HG03354 (cell line): ENCODE results near the gene NR2F1-AS1.

Experiments used
- ATAC-seq: cut with Tn5 transposase; IDR thresholded peaks from one replicate; pipeline ENCODE4 v1.9.1; 2021; ENCODE audit warnings: mild to moderate bottlenecking; ENCODE audit not compliant: unreplicated experiment, poor library complexity, severe bottlenecking

The NR2F1-AS1 gene

DNA sequence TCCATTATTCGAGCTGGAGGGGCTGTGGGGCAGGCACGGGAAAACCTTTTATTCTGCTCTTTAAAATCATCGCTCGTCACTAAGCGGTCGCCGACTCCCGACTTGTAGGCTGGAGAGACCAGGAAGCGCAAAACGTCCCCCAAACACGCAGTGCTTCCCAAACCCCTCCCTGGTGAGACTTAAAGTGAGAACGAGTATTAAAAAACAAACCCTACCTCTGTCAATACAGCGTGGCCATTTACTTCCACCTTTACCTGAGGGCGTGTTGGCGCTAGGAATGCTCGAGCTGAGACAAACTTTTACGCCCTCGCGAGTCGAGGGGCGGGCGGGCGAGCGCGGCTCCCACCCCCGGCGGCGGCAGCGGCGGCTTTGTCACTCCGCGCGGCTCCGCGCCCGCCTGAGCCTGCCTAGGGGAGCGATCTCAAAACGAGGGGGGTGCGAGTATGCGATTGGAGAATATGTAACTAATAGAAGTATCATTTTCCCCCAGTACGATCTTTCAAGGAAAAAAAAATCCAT lies at the start of gene NR2F1-AS1:
Gene NR2F1-AS1 (minus strand): TSS at position 293 of the 519 bp plus-strand sequence.
- ATAC-seq: peak; percentile 40

DNA sequence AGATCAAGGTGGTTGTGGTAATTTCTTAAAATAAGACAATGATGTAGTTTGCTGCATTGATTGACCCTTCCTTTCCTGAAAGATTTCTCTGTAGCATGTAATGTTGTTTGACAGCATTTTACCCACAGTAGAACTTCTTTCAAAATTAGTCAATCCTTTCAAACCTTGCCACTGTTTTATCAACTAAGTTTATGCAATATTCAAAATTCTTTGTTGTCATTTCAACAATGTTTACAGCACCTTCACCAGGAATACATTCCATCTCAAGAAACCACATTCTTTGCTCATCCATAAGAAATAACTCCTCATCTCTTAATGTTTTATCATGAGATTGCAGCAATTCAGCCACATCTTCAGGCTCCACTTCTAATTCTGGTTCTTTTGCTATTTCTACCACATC lies 45.8 kb upstream of the NR2F1-AS1 start:
- ATAC-seq: no peak

DNA sequence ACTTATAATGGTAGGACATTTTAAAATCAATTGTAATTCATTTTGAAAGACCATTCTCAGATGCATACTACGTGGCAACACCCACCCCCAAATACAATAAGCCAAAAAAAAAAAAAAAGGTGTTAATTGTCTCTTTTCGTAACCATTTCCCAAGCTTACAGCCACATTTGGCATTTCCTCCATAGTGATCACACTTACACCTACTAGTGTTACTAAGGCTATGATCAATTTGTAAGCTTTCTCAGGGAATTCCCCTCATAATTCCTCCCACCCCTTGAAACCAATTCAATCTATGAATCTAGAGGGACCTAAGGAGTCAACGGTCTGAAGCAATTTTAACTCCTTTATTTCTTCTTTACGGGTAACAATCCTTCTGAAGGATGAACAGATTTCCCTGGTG lies 42.1 kb upstream of the NR2F1-AS1 start:
- no peak for ATAC-seq

GRCh38 chr5:93622240-93622885 lies 41.3 kb upstream of the NR2F1-AS1 start:
- peak; percentile 52 for ATAC-seq

GRCh38 chr5:93621327-93621798 lies 40.3 kb upstream of the NR2F1-AS1 start:
- ATAC-seq: no peak

GRCh38 chr5:93620487-93621326 lies 39.7 kb upstream of the NR2F1-AS1 start:
- ATAC-seq: peak; percentile 97

DNA sequence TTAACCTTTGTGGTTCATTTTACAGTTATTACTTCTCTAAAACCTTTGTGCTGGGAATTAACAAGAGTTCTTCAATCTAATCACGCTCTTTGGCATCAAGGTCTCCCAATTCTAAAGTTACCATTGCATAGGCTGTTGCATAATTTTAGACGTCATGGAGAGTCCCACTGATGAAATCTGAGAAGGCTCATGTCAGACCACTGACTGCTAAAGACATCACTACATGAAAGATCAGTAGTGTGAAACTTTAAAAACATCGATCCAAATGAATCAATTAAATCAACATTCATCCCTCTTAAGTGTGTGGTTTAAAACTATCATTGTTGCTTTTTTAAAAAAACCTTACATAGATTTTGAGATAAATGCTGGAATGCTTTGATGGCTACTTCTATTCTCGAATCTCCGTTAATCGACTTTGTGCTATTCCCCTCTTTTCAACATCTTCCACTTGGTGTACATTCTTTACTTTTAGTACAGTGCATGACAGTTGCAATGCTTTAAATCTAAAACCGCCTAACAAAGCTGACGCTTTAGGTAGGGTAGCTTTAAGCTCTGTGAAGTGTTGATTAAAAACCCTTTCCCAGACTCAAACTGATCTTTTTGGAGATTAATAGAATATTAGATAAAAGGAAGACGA lies 35.6 kb upstream of the NR2F1-AS1 start:
- no peak for ATAC-seq

DNA sequence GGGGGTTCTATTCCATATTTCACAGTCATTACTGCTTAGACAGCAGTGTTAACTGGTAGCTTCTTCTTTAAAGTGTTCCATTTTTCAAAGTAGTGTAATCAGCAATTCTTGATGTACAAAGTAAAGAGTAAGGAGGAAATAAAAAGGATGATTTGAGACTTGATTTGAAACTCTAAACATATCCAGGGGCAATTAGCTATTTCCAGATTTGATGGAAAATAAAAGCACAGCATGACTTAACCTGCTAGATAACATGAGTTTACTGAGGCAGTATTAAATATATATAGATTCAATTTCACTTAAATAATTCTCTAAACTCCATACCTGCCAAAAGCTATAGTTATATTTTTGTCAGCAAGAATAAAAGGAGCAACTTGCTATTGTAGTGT lies 31.8 kb upstream of the NR2F1-AS1 start:
- no peak for ATAC-seq

GRCh38 chr5:93611976-93612854 lies 31.2 kb upstream of the NR2F1-AS1 start:
- ATAC-seq: no peak

- no peak for ATAC-seq
Observed at GRCh38 chr5:93611273-93611975, 30.4 kb upstream of the NR2F1-AS1 start.

- no peak for ATAC-seq
Observed at GRCh38 chr5:93610581-93611272, 29.7 kb upstream of the NR2F1-AS1 start.

DNA sequence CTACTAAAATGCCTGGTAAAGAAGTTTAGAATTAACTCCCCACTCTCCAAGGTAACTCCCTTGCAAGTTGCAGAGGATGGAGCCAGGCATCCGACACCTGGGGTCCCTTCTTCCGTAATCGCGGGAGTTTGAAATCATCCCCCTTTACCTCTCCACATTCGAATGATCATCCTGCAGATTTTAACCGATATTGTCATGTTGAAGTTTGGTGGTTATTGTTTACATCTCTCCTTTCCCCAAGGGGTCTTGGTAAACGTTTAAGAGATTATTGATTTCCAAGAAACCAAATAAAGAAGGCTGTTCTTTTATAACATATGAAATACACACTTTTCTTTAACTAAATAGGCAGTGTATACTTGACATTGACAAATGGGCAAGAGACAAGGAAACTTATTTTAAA lies 28.7 kb upstream of the NR2F1-AS1 start:
- no peak for ATAC-seq

GRCh38 chr5:93608855-93609254 lies 27.8 kb upstream of the NR2F1-AS1 start:
- no peak for ATAC-seq

DNA sequence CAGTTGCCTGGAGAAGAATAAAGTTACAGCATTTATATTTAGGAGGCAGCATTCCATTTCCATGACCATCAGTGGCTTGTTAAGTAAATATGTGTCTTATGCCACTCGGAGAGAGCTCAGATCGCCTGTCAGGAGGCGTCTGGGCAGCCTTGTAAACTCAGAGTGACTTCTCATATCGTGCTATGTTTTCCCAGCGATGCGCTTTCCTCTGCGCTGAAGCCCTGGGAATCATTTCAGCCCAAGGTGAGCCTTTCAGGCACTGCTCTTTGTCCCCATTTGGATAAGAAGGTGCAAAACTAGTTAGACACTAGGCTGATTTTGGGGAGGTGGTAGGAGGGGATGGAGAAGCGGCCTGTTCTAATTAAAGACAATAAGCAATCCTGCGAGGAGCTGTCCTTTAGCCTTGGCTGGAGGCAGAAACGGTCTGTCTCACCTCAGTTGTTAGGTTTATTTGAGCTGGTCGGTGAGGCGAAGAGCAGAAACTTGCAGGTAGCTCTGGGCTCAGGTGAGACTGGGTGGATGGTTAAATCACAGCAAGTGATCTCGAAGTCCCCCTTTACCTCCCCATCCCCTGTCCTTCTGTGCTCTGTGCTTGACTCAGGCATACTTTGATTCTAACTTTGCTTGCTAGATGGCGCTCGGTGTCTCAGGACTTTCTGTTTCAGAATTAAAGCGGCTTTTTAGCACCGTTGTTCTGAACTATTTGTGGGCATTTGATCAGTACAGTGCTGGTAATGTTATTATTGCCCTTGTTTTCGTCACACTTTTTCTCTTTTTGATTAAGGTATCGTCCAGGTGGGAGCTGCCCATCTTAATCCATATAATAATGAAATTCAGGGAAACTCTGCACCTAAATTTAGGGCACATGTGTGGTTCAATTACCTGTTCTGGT lies 26.6 kb upstream of the NR2F1-AS1 start:
- peak; percentile 79 for ATAC-seq

DNA sequence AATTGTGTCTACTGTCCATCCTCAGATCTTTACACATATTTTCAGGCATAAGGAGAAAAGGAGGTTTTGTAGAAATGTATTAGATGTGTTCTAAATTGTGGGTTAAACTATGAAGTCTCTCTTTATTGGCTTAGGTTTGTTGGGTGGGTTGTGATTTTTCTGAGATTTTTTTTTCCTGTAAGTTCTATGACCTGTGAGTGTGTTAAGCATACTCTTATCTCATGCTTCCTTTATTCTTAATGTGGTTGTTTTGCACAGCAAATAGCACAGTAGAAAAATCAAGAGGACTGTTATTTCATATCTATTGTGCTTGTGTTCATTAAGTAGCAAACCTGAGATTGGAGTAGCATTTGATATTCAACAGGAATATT lies 25.3 kb upstream of the NR2F1-AS1 start:
- no peak for ATAC-seq

DNA sequence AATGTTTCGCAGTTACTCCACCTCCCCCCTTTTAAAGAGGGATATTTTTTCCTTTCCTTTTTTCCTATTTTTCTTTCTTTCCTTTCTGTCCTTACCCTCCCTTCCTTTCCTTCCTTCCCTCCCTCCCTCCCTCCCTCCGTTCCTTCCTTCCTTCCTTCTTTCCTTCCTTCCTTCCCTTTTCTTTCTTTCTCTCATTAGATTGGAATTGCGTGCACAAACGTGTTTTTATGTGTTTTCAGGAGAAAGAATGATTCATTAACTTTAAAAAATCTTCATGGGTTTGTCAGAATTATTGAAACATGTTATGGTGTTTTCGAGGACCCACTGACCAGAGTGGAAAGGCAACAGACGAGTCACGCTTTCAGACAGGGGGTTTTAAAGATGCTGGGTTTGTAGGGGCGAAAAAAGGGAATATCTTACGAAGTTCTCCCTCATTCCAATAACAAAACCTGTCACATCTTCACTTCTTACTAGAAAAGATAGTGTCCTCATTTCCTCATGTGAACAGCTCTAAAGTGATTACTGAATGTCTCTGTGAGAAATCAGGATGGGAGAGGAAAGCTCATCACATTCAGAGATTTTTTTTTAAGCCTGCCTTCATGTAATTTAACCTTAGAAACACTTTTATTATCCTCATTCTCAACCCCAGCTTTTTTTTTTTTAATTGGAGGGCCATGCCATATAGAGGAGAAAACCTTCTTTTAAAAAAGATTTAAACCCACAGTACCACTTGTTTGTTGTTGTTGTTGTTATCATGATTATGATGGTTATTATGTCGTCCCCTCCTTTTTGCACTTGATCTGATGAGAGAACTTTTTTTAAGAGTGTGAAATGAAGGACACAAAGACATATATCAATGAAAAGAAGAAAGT lies 23.9 kb upstream of the NR2F1-AS1 start:
- ATAC-seq: no peak
